GM19397 (cell line): Measurements from ENCODE around the gene RALB.
A peak's percentile ranks its signal among the peaks of the same experiment; 100 is the strongest.

ENCODE experiments used
- ATAC-seq: cut with Tn5 transposase; IDR thresholded peaks from one replicate; pipeline ENCODE4 v1.9.1; 2021; ENCODE audit warnings: mild to moderate bottlenecking, moderate library complexity; ENCODE audit not compliant: unreplicated experiment

RALB gene

DNA sequence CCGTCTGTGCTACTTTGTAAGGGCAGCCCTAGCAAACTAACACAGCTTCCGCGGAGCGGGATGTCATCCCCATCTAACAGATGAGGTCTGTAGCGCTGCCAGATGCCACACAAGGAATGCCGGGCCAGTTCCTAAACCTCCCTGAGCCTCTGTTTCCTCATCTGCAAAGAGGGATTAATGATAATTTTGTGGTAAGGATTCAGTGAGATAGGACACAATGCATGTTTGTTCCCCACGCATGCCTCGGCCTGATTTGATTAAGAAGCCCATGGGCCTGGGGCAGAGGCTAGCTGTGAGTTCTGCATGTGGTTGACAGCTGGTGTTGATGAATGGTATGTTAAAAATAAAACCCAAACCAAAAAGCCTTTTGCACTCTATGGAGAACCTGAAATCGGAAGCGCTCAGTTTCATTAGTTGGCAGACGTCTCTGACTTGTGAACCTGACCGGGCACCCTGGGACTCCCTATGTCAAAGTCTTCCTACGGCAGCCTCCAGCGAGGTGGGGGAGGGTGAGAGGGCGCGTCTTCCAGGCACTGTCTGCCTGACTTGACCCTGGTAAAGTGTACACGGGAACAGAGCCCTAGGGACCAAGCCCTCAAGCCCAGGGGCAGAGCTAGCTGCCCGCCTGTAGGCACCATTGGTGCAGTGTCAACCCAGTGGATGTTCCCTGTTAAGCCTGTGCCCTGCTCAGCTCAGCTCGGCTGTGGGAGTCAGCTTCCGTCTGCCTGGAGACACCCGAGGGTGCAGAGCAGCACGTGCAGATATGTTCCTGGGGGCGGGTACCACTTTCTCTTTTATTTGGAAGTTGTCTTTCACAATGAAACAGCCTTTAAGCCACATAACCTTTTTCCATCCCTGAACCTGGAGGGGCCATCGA lies 78.5 kb downstream of the RALB start:
- ATAC-seq, result peak; percentile 57

GRCh38 chr2:120331903-120332302 lies 79.3 kb downstream of the RALB start:
- ATAC-seq, result no peak

DNA sequence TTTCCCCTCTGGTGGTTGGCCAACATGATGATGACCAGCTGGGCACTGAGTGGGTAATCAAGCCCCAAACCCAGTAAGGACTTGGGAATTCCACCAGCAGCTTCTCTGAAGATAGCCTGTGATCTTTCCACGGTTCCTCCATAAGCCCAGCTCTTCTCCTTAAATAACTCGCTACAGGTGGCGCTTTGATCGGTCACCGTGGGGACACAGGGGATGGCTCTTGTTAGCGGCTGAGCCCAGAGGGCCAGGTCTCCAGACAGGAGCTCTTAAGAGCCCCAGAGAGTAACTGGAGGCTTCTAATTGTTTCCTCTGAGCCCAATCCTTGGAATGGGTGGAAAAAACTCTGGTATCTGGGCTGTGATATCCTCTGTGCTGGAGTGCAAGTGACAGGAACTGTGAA lies 79.7 kb downstream of the RALB start:
- no peak for ATAC-seq

DNA sequence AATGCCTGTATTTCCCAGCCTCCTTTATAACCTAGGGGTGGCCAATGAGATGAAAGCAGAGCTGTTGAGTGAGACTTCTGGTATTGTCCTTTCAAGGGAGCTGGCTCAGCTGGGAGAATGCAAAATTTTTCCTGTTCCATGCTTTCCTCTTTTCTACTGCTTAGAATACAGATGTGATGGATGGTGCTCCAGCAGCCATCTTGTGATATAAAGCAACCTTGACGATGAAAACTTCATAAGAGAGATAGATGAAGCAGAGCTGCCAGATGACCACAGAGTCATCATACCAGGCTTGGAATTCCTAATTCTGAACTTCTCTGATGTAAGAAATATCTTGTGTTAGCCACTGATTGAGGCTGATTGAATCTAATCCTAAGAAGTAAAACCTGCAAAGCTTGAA lies 81.4 kb downstream of the RALB start:
- ATAC-seq, result no peak

DNA sequence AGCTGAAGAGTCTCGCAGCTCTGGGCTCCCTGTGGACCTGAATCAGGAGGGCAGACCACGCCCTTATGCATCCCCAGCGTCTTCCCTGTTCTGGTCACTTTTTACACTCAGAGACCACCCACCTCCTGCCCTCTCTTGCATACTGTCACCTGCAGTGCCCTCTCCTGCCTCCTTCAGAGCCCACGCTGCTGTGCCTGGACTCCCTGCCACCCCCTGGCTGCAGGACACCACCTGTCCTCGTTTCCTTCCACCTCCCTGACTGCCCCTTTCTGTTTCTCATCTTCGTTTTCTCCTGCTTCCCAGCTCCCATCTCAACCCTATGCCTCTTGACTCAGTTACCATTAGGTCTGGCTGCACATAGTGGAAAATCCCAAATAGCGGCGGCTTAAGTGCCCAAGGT lies 84.1 kb downstream of the RALB start:
- no peak for ATAC-seq

- no peak for ATAC-seq
Observed at GRCh38 chr2:120338015-120338414, 85.4 kb downstream of the RALB start.

DNA sequence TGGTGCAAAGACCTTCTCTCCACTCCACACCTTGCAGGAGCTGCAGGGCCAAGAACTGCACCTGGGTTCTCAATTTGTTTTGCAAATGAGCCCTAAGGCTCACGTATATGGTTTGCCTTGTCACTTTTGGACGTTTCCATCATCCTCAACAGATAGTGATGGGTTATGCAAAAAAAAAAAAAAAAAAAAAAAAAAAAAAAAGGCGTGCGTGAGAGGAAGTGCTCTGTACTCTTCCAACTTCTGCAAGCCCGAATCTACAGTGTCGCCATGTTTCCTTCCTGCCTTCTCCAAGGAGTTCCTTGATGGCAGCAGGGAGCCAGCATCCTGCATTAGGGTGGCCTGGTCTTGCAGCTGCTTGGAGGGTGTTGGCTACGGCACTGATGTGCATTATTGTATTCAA lies 89.3 kb downstream of the RALB start:
- no peak for ATAC-seq

- no peak for ATAC-seq
Observed at GRCh38 chr2:120342446-120342845, 89.8 kb downstream of the RALB start.

DNA sequence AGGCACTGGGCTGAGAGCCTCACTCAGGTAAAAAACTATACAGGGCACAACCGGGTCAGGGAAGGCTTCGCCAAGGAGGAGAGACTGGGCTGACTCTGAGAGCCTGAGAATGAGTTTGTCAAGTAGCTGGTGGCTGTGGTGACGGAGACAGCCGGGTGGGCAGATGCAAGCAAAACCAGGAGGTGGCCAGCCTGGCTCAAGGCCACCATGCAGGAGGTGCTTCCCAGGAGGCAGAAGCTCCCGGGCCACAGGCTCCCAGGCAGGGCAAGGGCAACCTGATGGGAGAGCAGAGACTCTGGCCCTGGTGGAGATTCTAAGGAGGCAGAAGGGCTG lies 90.4 kb downstream of the RALB start:
- ATAC-seq, result no peak

DNA sequence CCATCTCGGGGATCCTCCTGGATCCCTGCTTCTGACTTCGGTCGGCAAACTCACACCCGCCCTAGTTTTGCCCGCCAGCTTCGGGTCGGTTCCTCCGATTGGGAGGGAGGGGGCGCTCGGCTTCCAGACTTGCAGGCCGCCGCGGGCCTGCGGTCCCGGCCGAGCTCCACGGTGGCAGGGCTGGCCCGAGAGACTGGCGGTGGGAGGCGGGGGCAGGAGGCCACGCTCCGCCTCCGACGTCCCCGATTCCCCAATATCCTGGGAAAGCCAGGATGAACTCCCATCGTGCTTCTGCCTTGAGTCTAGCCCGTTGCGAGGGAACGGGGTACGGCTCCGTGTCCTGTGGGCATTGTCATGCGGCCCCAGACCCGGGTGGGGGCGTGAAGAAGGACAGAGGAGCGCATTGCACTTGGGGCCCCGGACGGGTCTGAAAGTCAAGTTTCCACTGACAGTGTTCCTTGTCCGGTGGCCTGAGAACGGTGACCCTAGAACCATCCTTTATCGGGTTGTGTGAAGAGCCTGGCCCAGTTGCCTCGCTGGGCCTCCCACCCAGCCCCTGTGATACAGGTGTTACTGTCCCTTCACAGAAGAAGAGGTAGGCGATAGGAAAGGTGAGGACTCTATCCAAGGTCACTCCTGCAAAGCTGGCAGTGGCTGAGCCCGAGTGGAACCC lies 90.9 kb downstream of the RALB start:
- no peak for ATAC-seq
